Trophoblast cell (in vitro differentiated cells and primary cell): Measurements from ENCODE around the gene TARS3.
"Not testable (repeated sequence)": the region's sequence is repeated elsewhere in the genome, so short reads cannot be mapped to it uniquely, and the experiment has no call there.

ENCODE experiments used
- DNase-seq, 2 donors: peaks; one replicate each; pipeline ENCODE4 v3.0.0-alpha.2; 2016
- H2AFZ ChIP-seq: 2 replicates; pipeline ENCODE4 v1.6.1; 2013; ENCODE audit warnings: low read length, moderate library complexity, mild to moderate bottlenecking; ENCODE audit not compliant: insufficient read depth, poor library complexity
- H2AK5ac ChIP-seq: 2 replicates; pipeline ENCODE4 v1.6.1; 2013; ENCODE audit warnings: mild to moderate bottlenecking, low read length
- H2BK120ac ChIP-seq: 2 replicates; pipeline ENCODE4 v1.6.1; 2013; ENCODE audit warnings: low read length, mild to moderate bottlenecking, moderate library complexity; ENCODE audit not compliant: insufficient read depth, poor library complexity
- H2BK12ac ChIP-seq: 2 replicates; pipeline ENCODE4 v1.6.1; 2013; ENCODE audit warnings: mild to moderate bottlenecking, low read length, moderate library complexity
- H2BK5ac ChIP-seq: 2 replicates; pipeline ENCODE4 v1.6.1; 2013; ENCODE audit warnings: low read length, low read depth, moderate library complexity, mild to moderate bottlenecking; ENCODE audit not compliant: poor library complexity
- H3K14ac ChIP-seq: 2 replicates; pipeline ENCODE4 v1.6.1; 2013; ENCODE audit warnings: mild to moderate bottlenecking, low read length
- H3K18ac ChIP-seq: 2 replicates; pipeline ENCODE4 v1.6.1; 2013; ENCODE audit warnings: mild to moderate bottlenecking, low read length
- H3K23ac ChIP-seq: 2 replicates; pipeline ENCODE4 v1.6.1; 2013; ENCODE audit warnings: low read length
- H3K27ac ChIP-seq: 2 replicates; pipeline ENCODE4 v1.5.1; 2013; ENCODE audit warnings: low read depth, mild to moderate bottlenecking, inconsistent platforms, low read length, moderate library complexity
- H3K27me3 ChIP-seq: 2 replicates; pipeline ENCODE4 v1.6.1; 2013; ENCODE audit warnings: inconsistent platforms, mild to moderate bottlenecking, low read length, moderate library complexity; ENCODE audit not compliant: insufficient read depth
- H3K36me3 ChIP-seq, 2 experiments: 1 replicate in 1 of 2; 2 replicates in 1 of 2; pipeline ENCODE4 v1.6.1; 2013; ENCODE audit warnings: low read length in 2 of 2, mild to moderate bottlenecking in 2 of 2, moderate library complexity in 1 of 2; ENCODE audit not compliant: insufficient read depth in 2 of 2, control insufficient read depth in 1 of 2
- H3K4ac ChIP-seq: 2 replicates; pipeline ENCODE4 v1.6.1; 2013; ENCODE audit warnings: low read depth, mild to moderate bottlenecking, low read length, moderate library complexity
- H3K4me1 ChIP-seq, 2 experiments: 1 replicate in 1 of 2; 2 replicates in 1 of 2; pipeline ENCODE4 v1.6.1; 2013; ENCODE audit warnings: low read length in 2 of 2, mild to moderate bottlenecking in 2 of 2, moderate library complexity in 1 of 2; ENCODE audit not compliant: insufficient read depth in 2 of 2, control insufficient read depth in 1 of 2
- H3K4me2 ChIP-seq: 2 replicates; pipeline ENCODE4 v1.6.1; 2013; ENCODE audit warnings: inconsistent platforms, mild to moderate bottlenecking, low read length, moderate library complexity
- H3K4me3 ChIP-seq: 2 replicates; pipeline ENCODE4 v1.5.1; 2013; ENCODE audit warnings: mild to moderate bottlenecking, low read depth, low read length, inconsistent platforms
- H3K79me1 ChIP-seq: one replicate; pipeline ENCODE4 v1.6.1; 2013; ENCODE audit warnings: low read length
- H3K79me2 ChIP-seq: 2 replicates; pipeline ENCODE4 v1.6.1; 2013; ENCODE audit warnings: low read length, mild to moderate bottlenecking; ENCODE audit not compliant: control insufficient read depth, insufficient read depth, poor library complexity
- H3K9ac ChIP-seq: 2 replicates; pipeline ENCODE4 v1.6.1; 2013; ENCODE audit warnings: mild to moderate bottlenecking, low read length
- H3K9me3 ChIP-seq: 2 replicates; pipeline ENCODE4 v1.6.1; 2013; ENCODE audit warnings: low read depth, mild to moderate bottlenecking, control low read depth, inconsistent platforms, low read length; ENCODE audit not compliant: insufficient read depth
- H4K12ac ChIP-seq: 2 replicates; pipeline ENCODE4 v1.6.1; 2013; ENCODE audit warnings: low read depth, mild to moderate bottlenecking, low read length, moderate library complexity
- H4K8ac ChIP-seq: 2 replicates; pipeline ENCODE4 v1.6.1; 2013; ENCODE audit warnings: low read depth, mild to moderate bottlenecking, low read length, moderate library complexity
- H4K91ac ChIP-seq: one replicate; pipeline ENCODE4 v1.6.1; 2013; ENCODE audit warnings: low read depth, mild to moderate bottlenecking, low read length, moderate library complexity
- WGBS: extraction: QIAGEN DNeasy Blood & Tissue Kit; methylation state at CpG from one replicate; pipeline ENCODE4 v1.1.7; 2013; ENCODE audit warnings: missing lambda C conversion rate; ENCODE audit not compliant: insufficient read length, insufficient coverage; ENCODE audit errors: extremely low coverage; 5-methylcytosine and 5-hydroxymethylcytosine counted together

The TARS3 gene

GRCh38 chr15:101633356-101633755, 90.9 kb downstream of the TARS3 start:
- no peak overlapping the region for H4K12ac ChIP-seq
- H2BK5ac ChIP-seq: no peak overlapping the region
- no peak overlapping the region for H2AK5ac ChIP-seq
- no peak overlapping the region for H3K14ac ChIP-seq
- no peaks in the 10 kb centered on the region for H3K79me2 ChIP-seq
- H3K27ac ChIP-seq: no peak overlapping the region
- no peak overlapping the region for H3K18ac ChIP-seq
- H3K79me1 ChIP-seq: no peaks in the 10 kb centered on the region
- no peak overlapping the region for H4K91ac ChIP-seq
- no CpG with 5 or more reads among the region's 3 CpGs for WGBS
- no peaks in the 10 kb centered on the region for H3K9me3 ChIP-seq
- H3K36me3 ChIP-seq: no peaks in the 10 kb centered on the region
- no peak overlapping the region for H3K9ac ChIP-seq
- no peak overlapping the region for H2BK12ac ChIP-seq
- DNase-seq: no peak
- H4K8ac ChIP-seq: no peak overlapping the region
- no peak overlapping the region for H3K4me2 ChIP-seq
- H3K27me3 ChIP-seq: no peaks in the 10 kb centered on the region
- H3K4me1 ChIP-seq: no peaks in the 10 kb centered on the region
- H3K4me3 ChIP-seq: no peak overlapping the region
- H3K23ac ChIP-seq: no peak overlapping the region
- no peak overlapping the region for H3K4ac ChIP-seq
- H2BK120ac ChIP-seq: no peak overlapping the region
- no peak overlapping the region for H2AFZ ChIP-seq

- H4K91ac ChIP-seq: not testable (repeated sequence)
Measured at GRCh38 chr15:101626729-101627128, 97.5 kb downstream of the TARS3 start.

GRCh38 chr15:101625980-101626379, 98.3 kb downstream of the TARS3 start:
- no peaks in the 10 kb centered on the region for H3K27me3 ChIP-seq
- no peak overlapping the region for H2AFZ ChIP-seq
- H2BK120ac ChIP-seq: no peak overlapping the region
- H3K79me1 ChIP-seq: no peaks in the 10 kb centered on the region
- WGBS: no CpG with 5 or more reads among the region's 1 CpG
- no peak overlapping the region for H3K9ac ChIP-seq
- peaks cover 2% of the 10 kb centered on the region for H3K9me3 ChIP-seq
- H4K91ac ChIP-seq: no peak overlapping the region
- H3K36me3 ChIP-seq: peaks cover 0 to 2% of the 10 kb centered on the region in 2 experiments
- no peak overlapping the region for H3K18ac ChIP-seq
- no peak overlapping the region for H3K4me2 ChIP-seq
- H3K4me3 ChIP-seq: no peak overlapping the region
- H2BK5ac ChIP-seq: no peak overlapping the region
- H4K8ac ChIP-seq: no peak overlapping the region
- no peak overlapping the region for H3K27ac ChIP-seq
- no peak overlapping the region for H3K23ac ChIP-seq
- no peak overlapping the region for H2BK12ac ChIP-seq
- no peaks in the 10 kb centered on the region for H3K79me2 ChIP-seq
- no peak overlapping the region for H4K12ac ChIP-seq
- no peak for DNase-seq
- H3K4me1 ChIP-seq: no peaks in the 10 kb centered on the region
- H3K4ac ChIP-seq: no peak overlapping the region
- H2AK5ac ChIP-seq: no peak overlapping the region
- H3K14ac ChIP-seq: no peak overlapping the region

More at GRCh38 chr15:101626729-101627128, 97.5 kb downstream of the TARS3 start:
- H3K4me3 ChIP-seq, H3K79me2 ChIP-seq, H3K23ac ChIP-seq, H2AK5ac ChIP-seq, DNase-seq, H2AFZ ChIP-seq, H3K36me3 ChIP-seq, H4K12ac ChIP-seq, H3K79me1 ChIP-seq, H2BK12ac ChIP-seq, H3K4me2 ChIP-seq, H3K27me3 ChIP-seq, H3K9me3 ChIP-seq, H3K4ac ChIP-seq, H3K4me1 ChIP-seq, H3K14ac ChIP-seq, H2BK120ac ChIP-seq, H3K18ac ChIP-seq, H4K8ac ChIP-seq, H3K27ac ChIP-seq, H3K9ac ChIP-seq, H2BK5ac ChIP-seq: not testable (repeated sequence)
- WGBS: no CpG with 5 or more reads among the region's 15 CpGs

- Histone ChIP-seq H2BK5ac (no peak overlapping the region), H4K12ac (no peak overlapping the region), H2AFZ (no peak overlapping the region), H3K79me1 (no peaks in the 10 kb centered on the region), H3K9me3 (peaks cover 2% of the 10 kb centered on the region), H2AK5ac (no peak overlapping the region), H3K27me3 (no peaks in the 10 kb centered on the region), H3K18ac (no peak overlapping the region), H4K91ac (no peak overlapping the region), H3K23ac (no peak overlapping the region), H3K4ac (no peak overlapping the region), H3K79me2 (no peaks in the 10 kb centered on the region), H4K8ac (no peak overlapping the region), H3K14ac (no peak overlapping the region), H3K4me1 (no peaks in the 10 kb centered on the region), H2BK120ac (no peak overlapping the region), H3K36me3 (peaks cover 0 to 2% of the 10 kb centered on the region in 2 experiments), H3K4me2 (no peak overlapping the region), H2BK12ac (no peak overlapping the region), H3K9ac (no peak overlapping the region), H3K4me3 (no peak overlapping the region), H3K27ac (no peak overlapping the region)
- DNase-seq: no peak
- WGBS: no CpG with 5 or more reads among the region's 1 CpG
Measured at GRCh38 chr15:101625184-101625583, 99.1 kb downstream of the TARS3 start.
